Measurements from ENCODE around the gene ADAMTS19. TPM values are rescaled to one million over a fixed set of nuclear protein-coding genes. Genes with fewer than 3 reads are reported as not detected.

Gene ADAMTS19
- total RNA-seq, 2 experiments from 2014 or later = not detected

GRCh38 chr5:129554134-129554904 is 94.2 kb downstream of the ADAMTS19 start:
- no peaks in the 10 kb centered on the region for H3K9me2 ChIP-seq (ENCODE audit: insufficient read depth, low read length)
- BruUV-seq (replicated peaks) = no TSS peak
- CTCF ChIA-PET (ENCODE audit: unreplicated experiment) = no interaction called here
- no peaks in the 10 kb centered on the region for H3K4me1 ChIP-seq (ENCODE audit: insufficient read depth, low read length, poor library complexity, severe bottlenecking)
- H3K27ac ChIP-seq (ENCODE audit: low read depth, low read length, poor library complexity, severe bottlenecking) = no peak overlapping the region
- TF ChIP-seq, protein P1, sequence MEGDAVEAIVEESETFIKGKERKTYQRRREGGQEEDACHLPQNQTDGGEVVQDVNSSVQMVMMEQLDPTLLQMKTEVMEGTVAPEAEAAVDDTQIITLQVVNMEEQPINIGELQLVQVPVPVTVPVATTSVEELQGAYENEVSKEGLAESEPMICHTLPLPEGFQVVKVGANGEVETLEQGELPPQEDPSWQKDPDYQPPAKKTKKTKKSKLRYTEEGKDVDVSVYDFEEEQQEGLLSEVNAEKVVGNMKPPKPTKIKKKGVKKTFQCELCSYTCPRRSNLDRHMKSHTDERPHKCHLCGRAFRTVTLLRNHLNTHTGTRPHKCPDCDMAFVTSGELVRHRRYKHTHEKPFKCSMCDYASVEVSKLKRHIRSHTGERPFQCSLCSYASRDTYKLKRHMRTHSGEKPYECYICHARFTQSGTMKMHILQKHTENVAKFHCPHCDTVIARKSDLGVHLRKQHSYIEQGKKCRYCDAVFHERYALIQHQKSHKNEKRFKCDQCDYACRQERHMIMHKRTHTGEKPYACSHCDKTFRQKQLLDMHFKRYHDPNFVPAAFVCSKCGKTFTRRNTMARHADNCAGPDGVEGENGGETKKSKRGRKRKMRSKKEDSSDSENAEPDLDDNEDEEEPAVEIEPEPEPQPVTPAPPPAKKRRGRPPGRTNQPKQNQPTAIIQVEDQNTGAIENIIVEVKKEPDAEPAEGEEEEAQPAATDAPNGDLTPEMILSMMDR (conservative IDR thresholded peaks at IDR 0.05; ENCODE audit: low read length) = no peak
- TF ChIP-seq EZH2phosphoT487 (IDR thresholded peaks at IDR 0.05; ENCODE audit: borderline replicate concordance, low read depth, low read length) = no peak
- H3K36me3 ChIP-seq (ENCODE audit: insufficient read depth, low read length) = no peaks in the 10 kb centered on the region
- intact Hi-C loops (cut with micrococcal nuclease; ENCODE audit: unreplicated experiment) = no loop called here
- H2AFZ ChIP-seq (ENCODE audit: low read length) = no peak overlapping the region
- H3K4me2 ChIP-seq (ENCODE audit: low read length) = no peak overlapping the region
- POLR2A ChIA-PET = no interaction called here
- DNase-seq (ENCODE audit: low spot score) = no peak
- H4K20me1 ChIP-seq (ENCODE audit: insufficient read depth, low read length) = no peaks in the 10 kb centered on the region
- H3K79me2 ChIP-seq (ENCODE audit: insufficient read depth, low read depth, low read length) = no peaks in the 10 kb centered on the region
- H3K9me3 ChIP-seq (ENCODE audit: low read length) = no peaks in the 10 kb centered on the region
- no peak overlapping the region for H3K4me3 ChIP-seq (ENCODE audit: low read depth, low read length, poor library complexity, severe bottlenecking)

GRCh38 chr5:129563585-129563984 is 103.5 kb downstream of the ADAMTS19 start:
- intact Hi-C loops (cut with micrococcal nuclease; ENCODE audit: unreplicated experiment) = no loop called here
- Histone ChIP-seq H2AFZ (ENCODE audit: low read length) (no peak overlapping the region), H3K4me2 (ENCODE audit: low read length) (no peak overlapping the region), H3K4me3 (ENCODE audit: low read depth, low read length, poor library complexity, severe bottlenecking) (no peak overlapping the region), H3K9me2 (ENCODE audit: insufficient read depth, low read length) (no peaks in the 10 kb centered on the region), H3K36me3 (ENCODE audit: insufficient read depth, low read length) (no peaks in the 10 kb centered on the region), H3K4me1 (ENCODE audit: insufficient read depth, low read length, poor library complexity, severe bottlenecking) (no peaks in the 10 kb centered on the region), H3K9me3 (ENCODE audit: low read length) (no peaks in the 10 kb centered on the region), H3K79me2 (ENCODE audit: insufficient read depth, low read depth, low read length) (no peaks in the 10 kb centered on the region), H4K20me1 (ENCODE audit: insufficient read depth, low read length) (no peaks in the 10 kb centered on the region), H3K27ac (ENCODE audit: low read depth, low read length, poor library complexity, severe bottlenecking) (no peak overlapping the region)
- BruUV-seq (replicated peaks) = no TSS peak
- TF ChIP-seq, protein P1 (conservative IDR thresholded peaks at IDR 0.05; ENCODE audit: low read length) = no peak
- no peak for TF ChIP-seq EZH2phosphoT487 (IDR thresholded peaks at IDR 0.05; ENCODE audit: borderline replicate concordance, low read depth, low read length)
- ChIA-PET CTCF (ENCODE audit: unreplicated experiment) (no interaction called here), POLR2A (interaction anchor here (0.7 kb wide), 1 partner anchor 31 kb away, joined by 4 read pairs; no protein-coding TSS in a partner anchor)
- DNase-seq (ENCODE audit: low spot score) = no peak

- TF ChIP-seq, protein P1 (conservative IDR thresholded peaks at IDR 0.05; ENCODE audit: low read length) = no peak
- no peak for TF ChIP-seq EZH2phosphoT487 (IDR thresholded peaks at IDR 0.05; ENCODE audit: borderline replicate concordance, low read depth, low read length)
- H3K79me2 ChIP-seq (ENCODE audit: insufficient read depth, low read depth, low read length) = no peaks in the 10 kb centered on the region
- no TSS peak for BruUV-seq (replicated peaks)
These were observed 109.2 kb downstream of the ADAMTS19 start for GRCh38 chr5:129569295-129569694.

More at GRCh38 chr5:129569295-129569694, 109.2 kb downstream of the ADAMTS19 start:
- Histone ChIP-seq H2AFZ (ENCODE audit: low read length) (no peak overlapping the region), H3K4me3 (ENCODE audit: low read depth, low read length, poor library complexity, severe bottlenecking) (no peak overlapping the region), H3K9me3 (ENCODE audit: low read length) (no peaks in the 10 kb centered on the region), H3K27ac (ENCODE audit: low read depth, low read length, poor library complexity, severe bottlenecking) (no peak overlapping the region), H3K9me2 (ENCODE audit: insufficient read depth, low read length) (no peaks in the 10 kb centered on the region), H4K20me1 (ENCODE audit: insufficient read depth, low read length) (no peaks in the 10 kb centered on the region), H3K4me2 (ENCODE audit: low read length) (no peak overlapping the region), H3K4me1 (ENCODE audit: insufficient read depth, low read length, poor library complexity, severe bottlenecking) (no peaks in the 10 kb centered on the region), H3K36me3 (ENCODE audit: insufficient read depth, low read length) (no peaks in the 10 kb centered on the region)
- intact Hi-C loops (cut with micrococcal nuclease; ENCODE audit: unreplicated experiment) = no loop called here
- ChIA-PET POLR2A (interaction anchor here (0.6 kb wide), 1 partner anchor 11 kb away, joined by 3 read pairs; no protein-coding TSS in a partner anchor), CTCF (ENCODE audit: unreplicated experiment) (no interaction called here)
- no peak for DNase-seq (ENCODE audit: low spot score)
